Loucy (cell line): ENCODE results near the gene CUBN.

Source experiments
- H2AFZ ChIP-seq: fragments of 200-600 bp; sonication (generic); 2 replicates; pipeline ENCODE4 v1.6.0; 2016; ENCODE audit warnings: antibody characterized with exemption, mild to moderate bottlenecking, low read length, moderate library complexity
- H3F3A ChIP-seq: fragments of 200-600 bp; 2 replicates; pipeline ENCODE4 v1.6.0; 2016; ENCODE audit warnings: antibody characterized with exemption, low read depth, mild to moderate bottlenecking
- H3K27me3 ChIP-seq: fragments of 200-600 bp; sonication (generic); 2 replicates; pipeline ENCODE4 v1.6.1; 2014; ENCODE audit warnings: low read length, mild to moderate bottlenecking; ENCODE audit not compliant: insufficient read depth, poor library complexity, severe bottlenecking
- H3K36me3 ChIP-seq: fragments of 200-600 bp; sonication (generic); 2 replicates; pipeline ENCODE4 v1.6.1; 2016; ENCODE audit warnings: low read length; ENCODE audit not compliant: insufficient read depth
- H3K4me1 ChIP-seq: fragments of 200-600 bp; sonication (generic); 2 replicates; pipeline ENCODE4 v1.5.1; 2014; ENCODE audit warnings: low read length, mild to moderate bottlenecking; ENCODE audit not compliant: insufficient read depth, poor library complexity, severe bottlenecking
- H3K4me2 ChIP-seq: fragments of 200-600 bp; sonication (generic); 2 replicates; pipeline ENCODE4 v1.6.0; 2014; ENCODE audit warnings: antibody characterized with exemption, low read length, low read depth, mild to moderate bottlenecking; ENCODE audit not compliant: poor library complexity, severe bottlenecking
- H3K4me3 ChIP-seq: fragments of 200-600 bp; sonication (generic); 2 replicates; pipeline ENCODE4 v1.5.1; 2014; ENCODE audit warnings: low read length, mild to moderate bottlenecking, mixed read lengths; ENCODE audit not compliant: poor library complexity, severe bottlenecking
- H3K79me2 ChIP-seq: fragments of 200-600 bp; sonication (generic); 2 replicates; pipeline ENCODE4 v1.6.1; 2014; ENCODE audit warnings: low read length; ENCODE audit not compliant: insufficient read depth
- H3K9ac ChIP-seq: fragments of 200-600 bp; sonication (generic); 2 replicates; pipeline ENCODE4 v1.6.0; 2014; ENCODE audit warnings: mild to moderate bottlenecking, low read depth, low read length, moderate library complexity; ENCODE audit not compliant: poor library complexity, severe bottlenecking
- H3K9me2 ChIP-seq: fragments of 200-600 bp; sonication (generic); replicated peaks from 2 replicates; pipeline ENCODE4 v1.6.1; 2016; ENCODE audit warnings: low read depth, low read length, mixed read lengths
- H3K9me3 ChIP-seq: fragments of 200-600 bp; sonication (generic); 2 replicates; pipeline ENCODE4 v1.6.1; 2014; ENCODE audit warnings: mild to moderate bottlenecking, antibody characterized with exemption, low read length, low read depth; ENCODE audit not compliant: insufficient read depth
- H4K20me1 ChIP-seq: fragments of 200-600 bp; sonication (generic); 2 replicates; pipeline ENCODE4 v1.6.0; 2014; ENCODE audit warnings: antibody characterized with exemption, low read length, mild to moderate bottlenecking; ENCODE audit not compliant: insufficient read depth, poor library complexity, severe bottlenecking
- EZH2phosphoT487 ChIP-seq: fragments of 200-600 bp; IDR thresholded peaks from 2 replicates; pipeline ENCODE4 v1.6.1; 2018; ENCODE audit warnings: antibody characterized with exemption, mild to moderate bottlenecking, moderate library complexity, borderline replicate concordance
- TF ChIP-seq, protein P1 (sequence below): fragments of 200-600 bp; sonication (generic); conservative IDR thresholded peaks from 2 replicates; pipeline ENCODE4 v1.5.1; 2014; ENCODE audit warnings: mild to moderate bottlenecking, antibody characterized with exemption, low read length

CUBN gene

DNA sequence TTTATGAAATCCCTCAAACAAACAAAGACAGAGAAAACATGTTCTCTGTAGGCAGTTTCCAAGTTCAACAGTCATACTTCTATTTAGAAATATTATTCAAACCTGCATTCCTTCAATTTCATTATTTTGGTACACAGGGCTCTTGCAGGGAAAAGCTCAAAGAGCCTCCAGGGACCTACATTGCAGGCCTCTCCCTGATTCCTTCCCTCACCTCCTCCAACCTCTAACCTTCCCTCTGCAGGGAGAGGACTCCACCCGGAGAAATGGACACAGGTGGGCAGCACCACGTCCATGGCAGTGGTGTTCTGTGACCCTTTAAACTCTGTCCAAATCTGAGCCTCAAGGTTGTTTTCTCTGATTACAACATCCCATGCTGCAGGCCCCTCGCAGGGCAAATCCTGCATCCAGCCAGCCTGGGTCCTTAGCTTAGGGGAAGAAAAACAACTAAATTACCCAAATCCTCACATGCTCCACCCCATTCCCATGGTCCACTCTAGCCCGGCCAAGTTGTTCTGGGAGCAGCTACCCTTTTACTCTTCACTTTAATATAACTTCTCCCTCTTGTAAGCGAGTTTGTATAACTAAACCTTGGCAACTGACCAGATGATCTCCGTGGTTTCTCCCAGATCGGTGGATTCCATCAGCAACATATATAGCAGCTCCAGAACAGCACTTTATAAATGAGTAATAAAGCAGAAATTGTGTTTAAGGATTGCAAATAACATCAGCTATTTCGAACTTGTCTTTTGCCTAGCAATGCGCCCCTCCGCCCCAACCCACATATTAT lies 129.8 kb downstream of the CUBN start:
- H2AFZ ChIP-seq: no peak overlapping the region
- no peaks in the 10 kb centered on the region for H3K36me3 ChIP-seq
- peaks cover 14% of the 10 kb centered on the region for H3F3A ChIP-seq
- H3K4me1 ChIP-seq: peaks cover 69% of the 10 kb centered on the region
- no peak overlapping the region for H3K4me2 ChIP-seq
- H3K4me3 ChIP-seq: no peak overlapping the region
- H3K9me3 ChIP-seq: no peaks in the 10 kb centered on the region
- no peaks in the 10 kb centered on the region for H3K27me3 ChIP-seq
- TF ChIP-seq EZH2phosphoT487: no peak
- TF ChIP-seq, protein P1, sequence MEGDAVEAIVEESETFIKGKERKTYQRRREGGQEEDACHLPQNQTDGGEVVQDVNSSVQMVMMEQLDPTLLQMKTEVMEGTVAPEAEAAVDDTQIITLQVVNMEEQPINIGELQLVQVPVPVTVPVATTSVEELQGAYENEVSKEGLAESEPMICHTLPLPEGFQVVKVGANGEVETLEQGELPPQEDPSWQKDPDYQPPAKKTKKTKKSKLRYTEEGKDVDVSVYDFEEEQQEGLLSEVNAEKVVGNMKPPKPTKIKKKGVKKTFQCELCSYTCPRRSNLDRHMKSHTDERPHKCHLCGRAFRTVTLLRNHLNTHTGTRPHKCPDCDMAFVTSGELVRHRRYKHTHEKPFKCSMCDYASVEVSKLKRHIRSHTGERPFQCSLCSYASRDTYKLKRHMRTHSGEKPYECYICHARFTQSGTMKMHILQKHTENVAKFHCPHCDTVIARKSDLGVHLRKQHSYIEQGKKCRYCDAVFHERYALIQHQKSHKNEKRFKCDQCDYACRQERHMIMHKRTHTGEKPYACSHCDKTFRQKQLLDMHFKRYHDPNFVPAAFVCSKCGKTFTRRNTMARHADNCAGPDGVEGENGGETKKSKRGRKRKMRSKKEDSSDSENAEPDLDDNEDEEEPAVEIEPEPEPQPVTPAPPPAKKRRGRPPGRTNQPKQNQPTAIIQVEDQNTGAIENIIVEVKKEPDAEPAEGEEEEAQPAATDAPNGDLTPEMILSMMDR: no peak
- H3K9me2 ChIP-seq: no peaks in the 10 kb centered on the region
- no peaks in the 10 kb centered on the region for H4K20me1 ChIP-seq
- H3K79me2 ChIP-seq: no peaks in the 10 kb centered on the region
- H3K9ac ChIP-seq: no peak overlapping the region

DNA sequence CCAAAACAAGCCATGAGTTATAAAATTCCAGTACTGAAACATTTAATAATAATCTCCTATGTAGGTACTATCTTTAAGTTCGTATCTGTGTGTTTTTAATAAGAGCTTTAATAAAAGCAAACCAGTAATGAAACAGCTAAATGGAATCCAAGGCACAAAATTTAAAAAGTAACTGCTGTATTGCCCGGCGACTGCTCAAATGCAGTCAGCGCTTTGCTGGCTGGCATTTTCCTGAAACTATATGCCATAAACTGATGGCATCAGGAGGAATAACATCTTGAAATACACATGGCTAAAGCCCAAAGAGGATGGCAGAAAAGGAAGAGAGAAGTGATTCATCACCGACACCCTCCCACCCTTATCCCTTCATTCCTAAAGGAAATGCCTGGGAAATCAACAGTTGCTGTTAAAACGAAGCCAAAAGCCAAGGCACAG lies 133.1 kb downstream of the CUBN start:
- H3K4me1 ChIP-seq: peaks cover 54% of the 10 kb centered on the region
- no peaks in the 10 kb centered on the region for H3K27me3 ChIP-seq
- peak overlapping the region; percentile 76 for H3K4me2 ChIP-seq
- TF ChIP-seq, protein P1: no peak
- TF ChIP-seq EZH2phosphoT487: no peak
- peaks cover 8% of the 10 kb centered on the region; the same call in 1 of the 2 replicates for H3F3A ChIP-seq
- no peaks in the 10 kb centered on the region for H3K79me2 ChIP-seq
- H3K9ac ChIP-seq: peak overlapping the region; percentile 56
- H3K4me3 ChIP-seq: peak overlapping the region; percentile 62
- no peaks in the 10 kb centered on the region for H3K9me2 ChIP-seq
- H4K20me1 ChIP-seq: no peaks in the 10 kb centered on the region
- no peaks in the 10 kb centered on the region for H3K36me3 ChIP-seq
- no peak overlapping the region for H2AFZ ChIP-seq
- no peaks in the 10 kb centered on the region for H3K9me3 ChIP-seq

GRCh38 chr10:16995867-16996529 lies 133.6 kb downstream of the CUBN start:
- no peaks in the 10 kb centered on the region for H3K27me3 ChIP-seq
- H3F3A ChIP-seq: peaks cover 8% of the 10 kb centered on the region; the same call in 1 of the 2 replicates
- TF ChIP-seq EZH2phosphoT487: no peak
- TF ChIP-seq, protein P1: no peak
- no peaks in the 10 kb centered on the region for H3K9me2 ChIP-seq
- H3K4me3 ChIP-seq: peak overlapping the region; percentile 62
- no peaks in the 10 kb centered on the region for H3K36me3 ChIP-seq
- no peaks in the 10 kb centered on the region for H4K20me1 ChIP-seq
- peak overlapping the region; percentile 56 for H3K9ac ChIP-seq
- H3K4me1 ChIP-seq: peaks cover 54% of the 10 kb centered on the region
- H2AFZ ChIP-seq: no peak overlapping the region
- no peaks in the 10 kb centered on the region for H3K9me3 ChIP-seq
- H3K79me2 ChIP-seq: no peaks in the 10 kb centered on the region
- H3K4me2 ChIP-seq: peak overlapping the region; percentile 76
